Activated CD4-positive, alpha-beta T cell treated with anti-CD3 and anti-CD28 coated beads for 24 hours (primary cell): ENCODE data around the gene ZNF516.
"Not testable (repeated sequence)": the region's sequence is repeated elsewhere in the genome, so short reads cannot be mapped to it uniquely, and the experiment has no call there.

Source experiments
- DNase-seq, 2 donors: peaks; one replicate each; pipeline ENCODE4 v3.0.0-alpha.2; 2020; ENCODE audit warnings: low read depth in 2 of 2

Gene ZNF516

DNA sequence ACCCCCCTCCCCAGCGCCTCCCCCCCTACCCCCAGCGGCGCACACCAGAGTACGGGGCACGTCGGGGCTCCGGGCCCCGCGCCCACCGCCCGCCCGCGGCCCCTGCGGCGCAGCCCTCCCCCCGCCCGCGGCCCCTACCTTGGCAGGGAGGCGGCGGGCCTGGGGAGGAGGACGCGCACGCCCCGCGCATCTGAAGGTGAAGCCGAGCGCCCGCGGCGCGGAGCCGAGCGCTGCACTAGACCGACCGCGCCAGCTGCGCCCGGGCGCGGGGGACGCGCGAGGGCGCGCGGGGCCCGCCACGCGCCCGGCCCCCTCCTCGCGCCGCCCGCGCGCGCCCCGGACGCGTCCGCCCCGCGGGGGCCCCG is at the start of gene ZNF516:
Gene ZNF516, minus strand, starts transcription at position 237 of the 365 bp plus-strand sequence. CDS start 52,188 bp downstream, outside the sequence.
- no peak for DNase-seq

GRCh38 chr18:76538846-76539245 is 43.8 kb upstream of the ZNF516 start:
- DNase-seq, result no peak

DNA sequence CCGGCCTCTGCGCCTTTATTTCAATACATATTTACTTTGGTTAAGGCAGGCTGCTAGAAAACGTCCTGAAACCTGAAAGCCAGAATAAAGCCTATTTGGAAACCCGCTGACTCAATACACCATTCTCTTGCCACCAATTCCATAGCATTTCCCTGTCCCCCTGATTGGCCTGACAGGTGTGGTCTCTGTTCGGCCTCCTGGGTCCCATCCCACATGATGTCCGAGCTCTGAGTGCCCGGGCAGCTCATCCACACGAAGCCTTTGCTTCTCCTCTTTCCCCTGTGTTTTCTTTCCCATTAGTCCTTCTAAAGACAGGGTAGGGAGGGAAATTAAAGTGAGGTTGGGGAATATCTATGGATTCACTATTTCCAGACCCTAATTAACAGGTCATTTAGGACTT is 42.6 kb upstream of the ZNF516 start:
- DNase-seq, result no peak

DNA sequence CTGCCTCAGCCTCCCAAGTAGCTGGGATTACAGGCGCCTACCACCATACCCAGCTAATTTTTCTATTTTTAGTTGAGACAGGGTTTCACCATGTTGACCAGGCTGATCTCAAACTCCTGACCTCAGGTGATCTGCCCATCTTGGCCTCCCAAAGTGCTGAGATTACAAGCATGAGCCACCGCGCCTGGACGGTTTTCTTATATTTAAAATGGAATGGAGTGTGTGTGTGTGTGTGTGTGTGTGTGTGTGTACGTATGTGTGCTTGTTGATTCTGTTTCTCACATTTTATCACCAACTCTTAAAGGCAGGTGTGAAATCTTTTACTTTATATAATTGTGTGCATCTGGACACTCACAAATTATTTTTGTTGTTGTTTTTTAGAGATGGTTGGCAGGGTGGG is 41.6 kb upstream of the ZNF516 start:
- not testable (repeated sequence) for DNase-seq

GRCh38 chr18:76532875-76533274 is 37.8 kb upstream of the ZNF516 start:
- no peak for DNase-seq

DNA sequence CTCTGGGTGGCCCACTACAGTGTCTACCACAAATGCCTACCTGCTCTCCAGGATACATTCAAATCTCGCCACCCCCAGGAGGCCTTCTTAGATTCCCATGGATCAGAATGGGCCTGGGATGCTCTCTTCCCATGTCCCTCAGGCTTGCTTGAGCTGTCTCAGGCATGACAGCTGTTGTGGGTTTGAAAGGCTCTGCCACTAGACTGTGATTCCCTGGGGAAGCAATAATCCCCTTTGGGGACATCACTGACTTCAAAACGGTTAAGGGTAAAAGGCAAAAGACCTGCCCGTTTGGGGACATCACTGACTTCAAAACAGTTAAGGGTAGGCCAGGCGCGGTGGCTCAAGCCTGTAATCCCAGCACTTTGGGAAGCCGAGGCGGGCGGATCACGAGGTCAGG is 35.8 kb upstream of the ZNF516 start:
- DNase-seq, result no peak

- no peak for DNase-seq
Observed at GRCh38 chr18:76530391-76530790, 35.3 kb upstream of the ZNF516 start.

- DNase-seq, result no peak
Observed at GRCh38 chr18:76529433-76529811, 34.4 kb upstream of the ZNF516 start.

- DNase-seq, result no peak
Observed at GRCh38 chr18:76528477-76529432, 33.7 kb upstream of the ZNF516 start.

GRCh38 chr18:76525911-76526310 is 30.9 kb upstream of the ZNF516 start:
- DNase-seq, result no peak

GRCh38 chr18:76524900-76525698 is 30.1 kb upstream of the ZNF516 start:
- DNase-seq, result no peak

- no peak for DNase-seq
Observed at GRCh38 chr18:76524477-76524876, 29.4 kb upstream of the ZNF516 start.

GRCh38 chr18:76522551-76522950 is 27.5 kb upstream of the ZNF516 start:
- DNase-seq, result no peak

GRCh38 chr18:76522122-76522503 is 27.1 kb upstream of the ZNF516 start:
- no peak for DNase-seq

DNA sequence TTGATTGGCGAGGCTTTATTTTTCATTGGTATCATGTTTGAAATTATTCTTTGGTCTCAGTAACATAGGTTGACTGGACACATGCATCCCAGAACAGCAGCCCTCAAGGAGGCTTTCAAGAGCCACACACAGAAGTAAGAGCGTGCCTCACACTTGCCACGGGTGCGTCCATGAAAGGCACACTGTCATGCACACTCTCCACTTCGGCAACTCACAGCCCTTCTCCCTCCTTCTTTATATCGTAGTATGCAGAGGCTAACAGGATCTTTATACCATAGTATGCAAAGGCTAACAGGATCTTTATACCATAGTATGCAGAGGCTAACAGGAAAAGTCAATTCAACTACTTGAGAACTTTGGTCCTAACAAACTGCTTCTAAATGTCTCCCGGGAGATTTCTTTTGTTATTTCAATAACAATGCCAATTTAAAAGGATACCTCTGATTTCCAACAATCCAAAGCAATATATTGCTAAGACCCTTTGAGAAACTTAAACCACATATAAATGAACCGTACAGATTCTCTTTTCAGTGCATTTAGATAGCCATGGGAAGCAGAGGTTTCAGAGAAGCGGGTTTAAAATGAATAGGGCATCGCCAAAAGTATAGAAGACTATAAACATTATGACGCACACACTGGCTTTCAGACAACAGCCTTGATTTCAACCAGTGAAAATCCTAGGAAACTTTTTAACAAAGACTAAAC is 26.5 kb upstream of the ZNF516 start:
- no peak for DNase-seq

DNA sequence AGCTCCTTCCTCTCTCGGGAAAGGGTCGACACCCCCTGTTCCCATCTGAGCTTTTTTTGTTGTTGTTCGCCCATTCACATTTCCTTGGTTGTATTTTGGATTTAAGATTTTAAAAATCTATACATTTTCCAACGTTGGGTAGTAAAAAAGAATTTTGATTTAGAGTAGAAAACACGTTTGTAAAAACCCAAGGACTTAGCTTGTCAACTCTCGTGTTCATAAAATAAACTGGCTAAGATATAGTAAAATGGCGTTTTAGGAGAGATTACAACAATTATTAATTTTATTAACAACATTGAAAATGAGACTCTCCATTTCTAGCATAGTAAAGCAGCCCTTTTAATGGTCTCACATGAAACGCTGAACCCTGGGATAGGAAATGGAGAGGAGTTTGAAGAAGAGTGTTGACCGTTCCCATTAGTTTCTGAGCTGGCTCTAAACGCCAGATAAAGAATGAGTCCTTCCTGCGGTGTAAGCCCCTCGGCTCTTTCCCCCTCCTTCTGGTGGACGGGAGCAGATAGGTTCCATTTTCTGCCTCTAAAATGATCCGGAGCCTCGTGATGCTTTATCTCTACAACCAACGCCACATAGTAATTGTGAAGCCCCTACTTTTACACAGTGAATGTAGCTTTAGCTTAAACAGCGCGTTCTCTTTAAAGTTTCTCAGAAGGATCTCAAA is 24.0 kb upstream of the ZNF516 start:
- no peak for DNase-seq

- DNase-seq, result no peak
Observed at GRCh38 chr18:76518123-76518859, 23.2 kb upstream of the ZNF516 start.

DNA sequence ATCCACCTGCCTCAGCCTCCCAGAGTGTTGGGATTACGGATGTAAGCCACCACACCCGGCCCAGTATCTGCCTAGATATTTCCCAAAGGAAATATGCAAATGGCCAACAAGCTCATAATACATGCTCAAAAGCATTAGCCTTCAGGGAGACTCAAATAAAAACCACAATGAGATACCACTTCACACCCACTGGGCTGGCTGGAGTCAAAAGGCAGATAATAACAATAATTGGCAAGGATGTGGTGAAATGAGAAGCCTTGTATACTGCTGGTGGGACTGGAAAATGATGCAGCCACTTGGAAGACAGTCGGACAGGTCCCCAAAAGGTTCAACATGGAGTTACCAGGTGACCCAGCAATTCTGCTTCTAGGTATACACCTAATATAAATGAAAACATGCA is 20.5 kb upstream of the ZNF516 start:
- no peak for DNase-seq

DNA sequence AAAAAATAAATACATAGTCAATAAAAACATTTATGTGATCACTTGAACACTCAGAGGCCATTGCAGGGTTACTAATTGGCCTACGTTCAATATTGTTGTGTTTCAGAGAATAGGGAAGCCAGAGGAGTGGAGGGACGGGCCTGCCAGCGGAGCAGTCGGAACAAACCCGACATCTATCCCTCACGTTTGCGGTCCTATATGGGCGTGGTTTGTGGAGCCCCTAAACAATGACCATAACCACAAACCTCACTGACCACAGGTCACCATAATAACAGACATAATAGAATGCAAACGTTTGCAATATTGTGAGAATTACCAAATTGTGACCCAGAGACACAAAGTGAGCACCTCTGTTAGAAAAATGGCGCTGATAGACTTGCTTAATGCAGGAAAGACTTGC is 19.5 kb upstream of the ZNF516 start:
- no peak for DNase-seq

DNA sequence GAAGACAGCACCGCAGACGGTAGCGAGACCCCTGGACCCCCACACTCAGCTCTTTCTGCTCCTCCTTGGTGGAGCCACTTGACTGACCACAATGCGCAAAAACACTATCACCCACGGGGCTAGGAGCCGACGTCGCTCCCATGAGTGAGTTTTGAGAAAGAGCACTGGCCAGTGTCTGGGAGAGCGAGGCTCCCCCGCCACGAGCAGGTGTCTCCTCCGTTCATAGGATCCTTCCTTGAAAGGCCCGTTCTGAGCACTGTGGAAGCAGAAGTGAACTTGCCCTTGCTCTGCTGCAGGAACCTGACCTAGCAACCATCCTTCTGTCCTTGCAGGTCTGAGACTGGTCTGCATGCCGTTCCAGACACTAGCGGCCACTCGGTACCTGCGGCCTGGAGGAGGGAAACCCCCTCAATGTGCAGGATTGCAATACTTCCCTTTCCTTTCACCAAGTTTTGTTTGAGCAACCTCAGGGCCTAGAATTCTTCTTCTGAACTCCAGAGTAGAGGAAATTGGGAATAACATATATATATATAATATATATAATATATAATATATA is 12.9 kb upstream of the ZNF516 start:
- no peak for DNase-seq
